Smooth muscle cell of the brain vasculature (primary cell): ENCODE measurements around the gene BMF.
"Not testable (repeated sequence)": the region's sequence is repeated elsewhere in the genome, so short reads cannot be mapped to it uniquely, and the experiment has no call there.

ENCODE experiments used
- DNase-seq: peaks from one replicate; pipeline ENCODE4 v3.0.0-alpha.2; 2012; ENCODE audit warnings: low read depth, low spot score

BMF gene

DNA sequence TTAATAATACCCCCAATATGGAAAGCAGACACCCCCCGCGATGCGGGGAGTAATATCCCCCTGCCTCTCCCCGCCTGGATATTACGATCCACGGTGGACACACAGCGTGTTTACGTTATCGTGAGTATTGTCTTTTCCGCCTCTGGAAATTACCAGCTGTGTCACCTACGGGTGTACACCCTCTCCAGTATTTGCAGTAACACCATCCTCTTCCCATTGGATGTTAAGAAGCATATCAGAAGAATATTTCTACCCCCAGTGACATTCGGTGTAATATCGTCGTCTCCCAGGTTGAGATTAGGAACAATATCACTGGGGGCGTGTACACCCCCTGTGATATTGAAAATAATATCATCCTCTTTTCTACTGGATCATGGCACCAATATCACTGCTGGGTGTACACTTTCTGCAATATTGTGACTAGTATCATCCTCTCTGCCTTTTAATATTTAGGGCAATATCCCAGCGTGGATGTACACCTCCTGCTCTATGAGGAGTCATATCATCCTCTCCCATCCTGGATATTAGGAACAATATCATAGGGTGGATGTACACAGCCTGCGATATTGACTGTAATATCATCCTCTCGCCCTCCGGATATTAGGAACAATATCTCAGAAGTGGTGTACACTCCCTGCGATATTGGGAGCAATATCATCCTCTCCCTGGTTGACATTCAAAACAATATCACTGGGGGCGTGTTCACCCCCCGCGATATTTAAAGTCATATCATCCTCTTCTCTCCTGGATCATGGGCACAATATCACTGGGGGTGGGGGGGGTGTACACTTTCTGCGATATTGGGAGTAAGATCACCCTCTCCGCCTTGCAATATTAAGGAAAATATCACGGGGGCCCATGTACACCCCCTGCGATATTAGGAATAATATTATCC, 20.3 kb upstream of the BMF start:
- no peak for DNase-seq

GRCh38 chr15:40125950-40126349, 17.3 kb upstream of the BMF start:
- DNase-seq, result no peak

DNA sequence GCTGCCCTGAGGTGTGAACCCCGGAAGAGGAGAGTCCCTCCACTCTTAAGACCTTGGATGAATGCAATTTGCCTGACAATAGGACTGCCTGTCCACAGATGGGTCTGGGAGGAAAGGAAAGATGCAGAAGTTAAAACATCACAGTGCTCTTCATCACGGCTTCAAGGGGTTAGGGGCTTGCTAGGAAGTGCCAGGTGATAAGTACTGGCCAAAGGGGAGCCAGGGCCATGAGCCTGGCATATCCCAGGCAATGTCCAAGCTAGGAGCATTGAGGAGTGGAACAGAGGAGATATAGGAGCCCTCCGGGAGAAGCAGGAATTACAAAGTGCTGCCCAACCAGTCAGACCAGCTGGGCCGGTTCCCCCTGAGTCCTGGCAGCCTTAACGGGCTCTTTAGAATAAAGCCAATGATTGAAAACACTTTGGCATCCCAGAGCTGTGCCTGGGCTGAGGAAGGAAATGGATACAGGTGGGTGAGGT, 16.2 kb upstream of the BMF start:
- DNase-seq, result not testable (repeated sequence)

DNA sequence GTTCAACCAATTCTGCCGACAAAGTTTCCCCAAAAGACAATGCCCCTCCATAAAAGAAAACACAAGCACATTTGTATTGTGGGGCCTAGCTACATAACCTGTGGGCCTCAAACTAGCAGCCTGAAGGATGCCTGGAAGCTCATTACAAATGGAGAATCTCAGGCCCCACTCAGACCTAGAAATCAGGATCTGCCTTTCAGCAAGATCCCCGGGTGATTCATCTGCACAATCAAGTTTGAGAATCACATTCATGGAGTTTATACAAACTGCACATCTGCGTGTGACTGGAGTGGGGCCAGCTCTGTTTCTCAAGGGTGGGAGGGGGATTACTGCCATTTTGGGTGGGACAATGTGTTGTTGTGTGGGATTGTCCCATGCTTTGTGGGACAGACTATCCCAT, 15.7 kb upstream of the BMF start:
- DNase-seq, result not testable (repeated sequence)

GRCh38 chr15:40123863-40124262, 15.2 kb upstream of the BMF start:
- DNase-seq, result not testable (repeated sequence)

GRCh38 chr15:40122989-40123388, 14.3 kb upstream of the BMF start:
- not testable (repeated sequence) for DNase-seq

DNA sequence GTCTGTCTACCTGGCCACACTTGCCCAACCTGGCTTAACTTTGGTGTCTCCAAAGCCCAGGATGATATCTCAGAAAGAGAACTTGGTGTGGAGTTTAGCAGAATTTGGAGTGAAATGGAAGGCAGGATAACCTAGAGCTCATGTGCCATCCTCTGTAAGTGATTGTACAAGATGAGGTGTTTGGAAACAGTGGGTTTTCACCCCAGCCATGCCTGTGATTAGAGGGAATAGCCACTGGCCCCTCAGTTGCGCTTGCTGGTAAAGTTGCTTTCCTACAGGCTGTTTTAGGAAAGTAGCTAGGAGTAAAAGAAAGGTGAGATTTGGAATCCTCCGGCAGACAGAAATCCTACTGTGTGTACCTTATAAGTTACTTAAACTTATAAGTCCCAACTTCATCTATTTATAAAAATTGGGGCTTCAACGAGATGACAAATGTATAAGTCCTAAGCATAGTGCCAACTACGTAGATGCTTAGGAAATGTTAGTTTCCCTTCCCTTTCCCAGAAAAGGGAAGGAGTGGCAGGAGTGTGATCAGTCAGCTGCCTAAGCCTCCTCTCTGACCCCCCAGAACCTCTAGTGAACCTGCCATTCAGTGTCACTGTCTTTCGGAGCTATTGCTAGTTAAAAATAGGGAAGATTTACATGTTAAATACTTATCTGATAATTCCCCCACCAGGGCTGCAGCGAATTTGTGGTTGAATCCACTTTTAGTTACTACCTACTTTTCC, 13.4 kb upstream of the BMF start:
- DNase-seq, result no peak

DNA sequence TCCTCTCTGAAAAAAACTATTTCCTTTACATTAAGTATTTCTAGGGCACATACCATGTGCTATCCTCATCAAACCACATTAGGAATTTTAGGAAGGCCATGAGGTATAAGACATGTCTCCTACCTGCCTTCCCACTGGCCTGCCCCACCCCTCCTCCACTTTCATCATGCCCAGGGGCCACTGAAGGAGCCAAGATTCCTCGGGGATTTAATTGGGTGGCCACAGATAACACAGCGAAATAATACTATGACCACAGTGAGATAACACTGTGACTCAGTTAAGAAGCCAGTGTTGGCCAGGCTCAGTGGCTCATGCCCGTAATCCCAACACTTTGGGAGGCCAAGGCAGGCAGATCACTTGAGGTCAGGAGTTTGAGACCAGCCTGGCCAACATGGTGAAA, 9.8 kb upstream of the BMF start:
- DNase-seq, result no peak

DNA sequence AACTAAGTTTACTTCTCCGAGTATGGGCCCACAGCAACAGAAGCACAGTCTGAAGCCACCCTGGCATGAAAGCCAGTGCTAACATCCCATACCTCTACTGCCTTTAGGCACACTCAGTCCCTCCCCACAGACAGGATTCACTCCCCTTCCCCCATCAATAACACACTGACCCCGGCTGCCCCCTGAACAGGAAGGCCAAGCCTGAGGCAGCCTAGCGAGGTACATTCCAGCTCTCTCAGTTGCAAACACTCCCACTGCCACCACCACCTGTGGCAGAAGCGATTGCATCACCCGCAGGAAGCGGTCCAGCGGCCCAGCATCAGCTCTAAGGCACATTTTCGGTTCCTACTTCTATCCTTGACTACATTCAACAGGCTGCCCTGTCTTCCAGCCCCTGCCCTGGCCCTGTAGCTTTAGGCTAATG, 7.0 kb upstream of the BMF start:
- DNase-seq, result no peak

DNA sequence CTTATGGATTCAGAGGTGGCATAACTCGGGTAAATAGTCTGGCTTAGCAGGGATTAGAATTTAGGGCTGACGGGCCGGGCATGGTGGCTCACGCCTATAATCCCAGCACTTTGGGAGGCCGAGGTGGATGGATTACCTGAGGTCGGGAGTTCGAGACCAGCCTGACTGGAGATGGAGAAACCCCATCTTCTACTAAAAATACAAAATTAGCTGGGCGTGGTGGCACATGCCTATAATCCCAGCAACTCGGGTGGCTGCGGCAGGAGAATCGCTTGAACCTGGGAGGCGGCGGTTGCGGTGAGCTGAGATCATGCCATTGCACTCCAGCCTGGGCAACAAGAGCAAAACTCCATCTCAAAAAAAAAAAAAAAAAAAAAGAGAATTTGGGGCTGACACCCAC, 6.4 kb upstream of the BMF start:
- not testable (repeated sequence) for DNase-seq

DNA sequence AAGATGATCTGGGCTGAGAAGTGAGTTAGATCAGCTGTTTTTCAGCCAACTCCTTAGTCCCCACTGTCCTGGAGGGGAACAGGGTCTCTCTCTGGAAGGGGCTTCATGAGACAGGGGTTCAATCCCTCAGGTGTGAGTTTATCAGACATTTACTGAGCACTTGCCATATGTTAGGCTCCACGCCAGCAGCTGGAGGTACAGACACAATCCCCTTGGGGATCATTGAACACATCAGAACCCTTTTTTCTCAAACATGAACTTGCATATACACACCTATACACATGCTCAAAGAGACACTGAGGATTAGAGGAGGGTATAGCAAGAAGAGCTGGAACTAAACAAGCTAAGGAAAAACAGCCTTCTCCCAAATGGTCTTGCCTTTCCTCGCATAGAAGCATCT, 5.5 kb upstream of the BMF start:
- no peak for DNase-seq

DNA sequence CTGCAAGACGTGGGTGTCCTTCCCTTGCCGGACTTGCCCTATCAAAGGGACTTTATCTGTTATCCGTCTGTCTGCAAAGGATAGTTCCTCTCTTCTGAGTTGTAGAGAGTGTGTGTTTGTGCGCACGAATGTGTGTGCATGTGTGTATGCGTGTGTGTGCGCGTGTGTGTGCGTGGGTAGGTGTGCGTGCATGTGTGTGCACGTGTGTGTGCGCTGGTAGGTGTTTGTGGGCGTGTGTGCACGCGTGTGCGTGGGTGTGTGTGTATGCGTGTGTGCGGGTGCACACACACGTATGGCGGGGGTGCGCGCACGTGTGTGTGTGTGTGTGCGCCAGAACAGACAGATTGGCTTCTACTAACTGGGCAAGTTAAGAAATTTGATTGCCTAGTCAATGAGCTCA, 4.1 kb upstream of the BMF start:
- DNase-seq, result no peak

DNA sequence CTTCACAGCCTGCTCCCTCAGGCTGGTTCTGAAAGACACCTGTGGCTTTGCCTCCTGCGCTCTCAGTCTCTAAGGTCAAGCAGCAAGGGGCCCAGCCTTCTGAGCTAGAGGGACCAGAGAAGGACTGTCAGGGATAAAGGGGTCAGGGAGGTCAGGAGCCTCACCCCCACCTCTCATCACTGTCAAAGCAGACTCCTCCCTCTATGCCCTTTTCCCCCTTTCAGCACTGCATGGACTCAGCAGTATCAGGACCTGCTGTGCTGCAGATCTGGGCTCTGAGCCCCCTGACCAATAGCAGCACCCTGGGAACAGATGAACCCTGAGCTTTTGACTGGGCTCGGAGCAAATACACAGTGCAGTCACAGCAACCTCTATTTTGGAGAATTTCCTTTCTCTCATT, 3.2 kb upstream of the BMF start:
- DNase-seq, result no peak

GRCh38 chr15:40110866-40111550, 2.3 kb upstream of the BMF start:
- DNase-seq, result no peak

GRCh38 chr15:40108061-40108854, 421 bp downstream of the BMF start:
- no peak for DNase-seq

DNA sequence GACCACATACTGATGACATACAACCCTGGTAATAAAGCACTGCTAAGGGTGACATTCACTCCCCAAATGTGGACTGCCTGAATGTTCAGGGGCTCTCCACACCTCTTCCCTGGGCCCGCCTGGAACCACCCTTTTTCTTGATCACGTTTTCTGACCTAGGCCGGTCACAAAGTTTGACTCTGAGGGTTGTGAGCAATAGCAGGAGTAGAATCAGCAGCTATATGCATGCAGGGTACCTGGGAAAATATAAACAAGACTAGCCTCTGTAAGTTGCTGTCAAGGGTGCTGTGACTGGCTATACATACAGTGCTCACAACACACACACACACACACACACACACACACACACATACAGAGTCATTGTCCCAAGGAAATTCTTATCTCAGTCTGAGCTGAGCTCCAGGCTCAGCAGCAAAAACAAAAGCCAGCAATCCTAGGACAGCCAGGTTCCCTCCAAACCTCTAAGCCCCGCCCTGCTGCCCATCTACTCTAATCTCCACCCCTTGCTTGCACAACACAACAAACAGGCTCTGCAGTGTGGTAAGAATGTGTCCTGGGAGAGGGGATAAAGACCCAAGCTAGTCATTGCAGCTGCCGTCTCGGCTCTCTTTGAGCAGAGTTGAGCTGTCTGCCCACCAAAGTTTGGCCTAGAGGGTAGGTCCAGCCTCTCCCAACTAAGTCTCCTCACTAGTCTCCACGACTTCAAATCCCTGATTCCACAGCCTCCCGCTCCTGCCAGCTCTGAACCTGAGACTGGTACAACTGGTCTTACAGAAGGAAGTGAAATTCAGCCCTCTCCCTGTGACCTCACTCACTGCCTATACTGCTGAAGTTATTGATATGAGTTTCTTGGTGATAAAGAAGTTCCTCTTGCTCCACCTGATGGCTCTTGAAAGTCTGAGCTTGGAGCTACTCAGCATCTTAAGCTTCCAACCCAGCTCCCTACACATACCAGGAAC, 2.2 kb downstream of the BMF start:
- no peak for DNase-seq

DNA sequence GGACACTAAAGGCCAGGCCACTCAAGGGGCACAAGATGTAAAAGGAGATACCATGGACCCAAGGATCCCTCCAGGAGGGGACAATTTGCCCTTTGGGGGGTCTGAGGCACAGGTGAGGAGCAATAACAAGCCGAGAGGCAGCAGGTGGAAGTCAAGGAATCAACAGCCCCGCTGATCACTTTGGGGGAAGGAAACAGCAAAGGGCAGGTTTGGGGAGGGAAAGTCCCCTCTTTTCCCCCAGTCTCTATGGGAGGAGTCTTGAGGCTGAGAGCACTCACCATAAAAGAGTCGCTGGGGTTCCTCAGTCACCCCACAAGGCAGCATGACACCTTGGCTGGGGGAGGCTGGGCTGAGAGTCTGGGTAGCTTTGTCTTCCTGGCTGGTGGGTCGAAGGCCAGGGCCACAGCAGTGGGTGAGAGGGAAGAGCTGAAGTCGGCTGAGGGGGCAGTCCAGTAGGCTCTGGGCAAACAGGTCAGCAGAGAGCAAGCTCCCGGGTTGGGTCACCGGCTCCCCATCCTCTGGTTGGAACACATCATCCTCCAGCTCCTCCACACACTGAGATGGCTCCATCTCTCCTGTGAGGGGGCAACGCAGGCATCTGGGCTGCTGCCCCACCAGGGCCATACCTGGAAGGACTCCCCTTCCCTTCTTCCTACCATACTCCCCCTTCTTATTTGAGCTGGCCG, 3.0 kb downstream of the BMF start:
- no peak for DNase-seq

- DNase-seq, result no peak
These were observed 3.7 kb downstream of the BMF start for GRCh38 chr15:40104865-40105516.

DNA sequence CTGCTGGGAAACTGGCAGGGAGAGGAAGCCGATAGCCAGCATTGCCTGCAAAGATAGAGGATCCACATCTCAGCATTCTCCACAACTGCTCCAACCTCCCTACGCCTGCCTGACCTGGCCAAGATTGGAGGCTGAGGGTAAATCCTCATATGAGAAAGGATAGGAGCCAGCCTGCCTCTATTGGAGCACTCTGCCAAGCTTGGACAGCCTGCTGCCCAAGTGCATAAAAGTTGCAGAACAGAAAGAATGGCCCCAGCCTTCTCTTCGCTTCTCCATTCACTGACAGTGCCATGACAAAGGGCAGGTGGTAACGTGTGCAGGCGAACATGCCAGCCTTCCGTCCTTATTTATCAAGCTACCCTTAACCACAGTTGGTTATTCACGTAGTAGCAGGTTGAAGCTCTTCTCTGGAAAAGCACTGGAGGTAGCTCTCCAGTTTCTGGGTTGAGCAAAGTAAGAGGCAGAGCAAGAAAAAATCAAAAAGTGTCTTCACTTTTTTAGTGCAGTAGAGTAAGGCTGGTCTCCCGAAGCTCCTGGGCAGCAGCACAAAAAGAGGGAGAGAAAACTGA, 4.3 kb downstream of the BMF start:
- DNase-seq, result no peak
